GM12878 (cell line): ENCODE data around the gene NOTCH1. TPM values are rescaled to one million over a fixed set of nuclear protein-coding genes. Genes with fewer than 3 reads are reported as not detected.

Experiments used
- ATAC-seq: fragments of 200-7000 bp; cut with Tn5 transposase; 3 replicates; pipeline ENCODE4 v1.9.1; 2020; ENCODE audit warnings: mild to moderate bottlenecking, moderate library complexity
- BruUV-seq: library from RNA; stranded (reverse); fragments of 400-500 nt; replicated peaks from 2 replicates; lab custom pipeline; 2021; lab: Mats Ljungman, UMichigan
- CTCF ChIA-PET: fragments of 300-600 bp; sonication (Branson Sonifier 250); formaldehyde crosslinking; extraction: SDS; loops from one replicate; lab custom pipeline; 2021; ENCODE audit warnings: inconsistent platforms; lab: Yijun Ruan, JAX
- POLR2A ChIA-PET: fragments of 350-600 bp; formaldehyde crosslinking; extraction: SDS; loops from one replicate; lab custom pipeline; 2021; ENCODE audit warnings: inconsistent platforms; lab: Charles Lee
- RAD21 ChIA-PET: fragments of 300-600 bp; sonication (Branson Sonifier 250); formaldehyde crosslinking; loops from one replicate; lab custom pipeline; 2023; ENCODE audit warnings: antibody characterized with exemption; ENCODE audit not compliant: unreplicated experiment; lab: Charles Lee
- SMC1A ChIA-PET: fragments of 300-600 bp; sonication (Branson Sonifier 250); formaldehyde crosslinking; loops from one replicate; lab custom pipeline; 2023; ENCODE audit not compliant: unreplicated experiment, uncharacterized antibody; lab: Charles Lee
- DNase-seq: peaks from one replicate; pipeline ENCODE4 v3.0.0-alpha.2; 2011; ENCODE audit warnings: low read depth, low spot score
- FAIRE-seq: peaks from 3 replicates; lab custom pipeline; 2011; peaks lifted over from hg19 to GRCh38; lab: Jason Lieb, UNC
- H2AFZ ChIP-seq: 2 replicates; pipeline ENCODE4 v1.6.0; 2011; ENCODE audit warnings: low read depth, low read length, control low read depth; ENCODE audit not compliant: control insufficient read depth
- H3K27ac ChIP-seq: 2 replicates; pipeline ENCODE4 v1.5.1; 2011; ENCODE audit warnings: control low read depth; ENCODE audit not compliant: control insufficient read depth, insufficient read depth
- H3K27me3 ChIP-seq, 2 experiments: replicated peaks in 1 of 2; 2 replicates each; pipeline versions ENCODE4 v1.6.0 to v1.6.1; 2011; ENCODE audit warnings: low read length in 1 of 2; ENCODE audit not compliant: control insufficient read depth in 2 of 2, insufficient read depth in 2 of 2
- H3K36me3 ChIP-seq, 2 experiments: 2 replicates each; pipeline ENCODE4 v1.5.1; 2011; ENCODE audit warnings: low read length in 1 of 2; ENCODE audit not compliant: control insufficient read depth in 2 of 2, insufficient read depth in 2 of 2
- H3K4me1 ChIP-seq: 2 replicates; pipeline ENCODE4 v1.6.1; 2011; ENCODE audit warnings: mild to moderate bottlenecking, low read length, moderate library complexity, mixed read lengths; ENCODE audit not compliant: control insufficient read depth, insufficient read depth
- H3K4me2 ChIP-seq: 2 replicates; pipeline ENCODE4 v1.6.0; 2011; ENCODE audit warnings: control low read depth; ENCODE audit not compliant: control insufficient read depth, insufficient read depth
- H3K4me3 ChIP-seq: fragments of 200-600 bp; sonication (generic); 2 replicates; pipeline ENCODE4 v1.5.1; 2016
- H3K79me2 ChIP-seq: 2 replicates; pipeline ENCODE4 v1.6.0; 2011; ENCODE audit warnings: low read length; ENCODE audit not compliant: control insufficient read depth, insufficient read depth
- H3K9ac ChIP-seq: 2 replicates; pipeline ENCODE4 v1.8.0; 2011; ENCODE audit warnings: low read length, control low read depth, mixed read lengths; ENCODE audit not compliant: control insufficient read depth, insufficient read depth
- H3K9me3 ChIP-seq: replicated peaks from 3 replicates; pipeline ENCODE4 v1.5.1; 2011; ENCODE audit warnings: mild to moderate bottlenecking, low read length; ENCODE audit not compliant: control insufficient read depth, insufficient read depth
- H4K20me1 ChIP-seq: 2 replicates; pipeline ENCODE4 v1.6.0; 2011; ENCODE audit not compliant: control insufficient read depth, insufficient read depth
- BCLAF1 ChIP-seq: fragments of 450-650 bp; IDR thresholded peaks from 2 replicates; pipeline ENCODE4 v1.6.1; 2017; ENCODE audit warnings: antibody characterized with exemption, mild to moderate bottlenecking, moderate library complexity
- CHD2 ChIP-seq: IDR thresholded peaks from 2 replicates; pipeline ENCODE4 v1.6.1; 2011; ENCODE audit warnings: low read depth, low read length, improper control_type of control experiment, borderline replicate concordance
- FOXK2 ChIP-seq: fragments of 450-650 bp; IDR thresholded peaks from 2 replicates; pipeline ENCODE4 v1.6.1; 2017; ENCODE audit warnings: mild to moderate bottlenecking, moderate library complexity
- MEF2B ChIP-seq: fragments of 450-650 bp; IDR thresholded peaks from 2 replicates; pipeline ENCODE4 v1.6.1; 2018; ENCODE audit warnings: mild to moderate bottlenecking, moderate library complexity; ENCODE audit not compliant: partially characterized antibody, poor library complexity, severe bottlenecking
- MTA3 ChIP-seq: IDR thresholded peaks from 2 replicates; pipeline ENCODE4 v1.6.1; 2012; ENCODE audit warnings: low read length, inconsistent platforms, borderline replicate concordance
- NR2C2 ChIP-seq: IDR thresholded peaks from 2 replicates; pipeline ENCODE4 v1.6.1; 2011; ENCODE audit warnings: borderline replicate concordance, low read depth; ENCODE audit not compliant: control insufficient read depth, insufficient read length
- RBBP5 ChIP-seq: fragments of 200-600 bp; sonication (generic); conservative IDR thresholded peaks from 2 replicates; pipeline ENCODE4 v1.6.1; 2016
- RFX5 ChIP-seq: IDR thresholded peaks from 2 replicates; pipeline ENCODE4 v1.6.1; 2011; ENCODE audit warnings: low read depth, low read length, improper control_type of control experiment
- WGBS: methylation state at CpG from one replicate; pipeline ENCODE4 v1.1.6; 2016; ENCODE audit warnings: low lambda C conversion rate; ENCODE audit not compliant: insufficient replicate concordance, insufficient coverage; ENCODE audit errors: missing lambda C conversion rate; 5-methylcytosine and 5-hydroxymethylcytosine counted together
- in situ Hi-C: fragments of 300-500 bp; cut with MboI; formaldehyde crosslinking; loops from 9 replicates; pipeline ENCODE4 v1.14.3; 2018; ENCODE audit warnings: mixed read lengths
- intact Hi-C: fragments of 100-400 bp; cut with micrococcal nuclease; formaldehyde crosslinking; loops from one replicate; pipeline ENCODE4 v1.14.2; 2022; ENCODE audit not compliant: unreplicated experiment
- polyA plus RNA-seq, 11 experiments: library from polyadenylated mRNA; depleted of rRNA in 4 of 11; unstranded in 6 of 11; stranded (reverse) in 5 of 11; fragments of >200 nt; fragmentation: Nextera tagmentation in 4 of 11; fragmentation: Illumina TruSeq in 1 of 11; extraction: Ambion mirVana in 4 of 11; extraction: Trizol in 1 of 11; gene quantifications; 1 replicate in 1 of 11; 2 replicates in 10 of 11; pipeline versions ENCODE4 v1.2.1 to v1.2.3, GENCODE V29; 2011 to 2016; ENCODE audit warnings: inconsistent platforms in 2 of 11, missing spikeins in 2 of 11, low read depth in 1 of 11
- total RNA-seq, 4 experiments: library from RNA; depleted of rRNA in 3 of 4; stranded (reverse); fragments of >200 nt in 3 of 4; fragmentation: Illumina TruSeq in 1 of 4; extraction: Trizol in 1 of 4; gene quantifications; 2 replicates each; pipeline versions ENCODE4 v1.2.1 to v1.2.3, GENCODE V29; 2013 to 2021

The NOTCH1 gene
- total and polyA plus RNA-seq, 10 of the 15 experiments (the other 5 are each of a cell fraction or from before 2014, with no cell fraction given) = 0.02 to 40.0 (median 3.7) TPM

- no peak for TF ChIP-seq BCLAF1
- TF ChIP-seq CHD2 = no peak
- TF ChIP-seq MTA3 = no peak
- TF ChIP-seq RBBP5 = no peak
Observed at GRCh38 chr9:136486823-136487620, 58.8 kb downstream of the NOTCH1 start (continued).

- in situ Hi-C loops = no loop called here
- intact Hi-C loops = loop anchor here (5.0 kb wide), 2 partner anchors 61 to 201 kb away; partner anchors contain the start of genes AGPAT2 and NOTCH1
- Histone ChIP-seq H2AFZ (no peak overlapping the region), H3K79me2 (peaks cover 16% of the 10 kb centered on the region), H3K27me3 (no peaks in the 10 kb centered on the region), H3K4me1 (peaks cover 6% of the 10 kb centered on the region; the same call in 1 of the 2 replicates), H3K9me3 (no peaks in the 10 kb centered on the region), H4K20me1 (no peaks in the 10 kb centered on the region; the same call in 1 of the 2 replicates), H3K4me2 (no peak overlapping the region), H3K9ac (no peak overlapping the region), H3K36me3 (no peaks in the 10 kb centered on the region), H3K4me3 (no peak overlapping the region), H3K27ac (no peak overlapping the region)
- ChIA-PET CTCF (interaction anchor here (1.0 to 9.0 kb wide), 13 partner anchors 47 to 243 kb away, joined by 3 to 223 read pairs (median 6); no protein-coding TSS in a partner anchor), RAD21 (interaction anchor here (0.9 to 7.8 kb wide), 7 partner anchors 55 to 215 kb away, joined by 3 to 126 read pairs (median 3); no protein-coding TSS in a partner anchor), POLR2A (interaction anchor here (1.2 kb wide), 1 partner anchor 139 kb away, joined by 3 read pairs; no protein-coding TSS in a partner anchor), SMC1A (interaction anchor here (1.3 to 7.0 kb wide), 6 partner anchors 54 to 149 kb away, joined by 3 to 60 read pairs (median 4); no protein-coding TSS in a partner anchor)
- BruUV-seq = no TSS peak
- TF ChIP-seq NR2C2 (no peak), MEF2B (no peak), RFX5 (no peak), FOXK2 (no peak)
- 18% methylated on average over 7 of the region's 7 CpGs for WGBS
- ATAC-seq (no peak), FAIRE-seq (no peak), DNase-seq (no peak)
Observed at GRCh38 chr9:136486131-136486530, 59.7 kb downstream of the NOTCH1 start.
